ENCODE results near the gene SNX15.
"Not testable (repeated sequence)": the region's sequence is repeated elsewhere in the genome, so short reads cannot be mapped to it uniquely, and the experiment has no call there.

SNX15 gene

DNA sequence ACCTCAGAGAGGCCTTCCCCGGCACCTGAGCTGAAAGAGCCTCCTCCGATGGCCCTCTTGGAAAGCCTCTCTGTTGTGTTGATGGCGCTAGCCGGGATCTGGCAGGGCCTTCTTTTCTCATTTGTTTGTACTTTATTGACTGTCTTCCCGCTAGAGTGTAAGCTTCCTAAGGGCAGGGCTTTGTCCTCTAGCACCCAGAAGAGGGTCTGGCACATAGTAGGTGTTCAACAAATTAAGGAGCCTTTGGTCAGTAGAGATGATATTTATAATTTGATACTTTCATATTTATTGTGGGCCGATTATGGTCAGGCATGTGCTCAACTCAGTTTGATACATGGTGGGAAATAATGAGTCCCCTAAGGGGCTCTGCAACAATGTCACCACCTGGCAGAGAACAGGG, 9.3 kb upstream of the SNX15 start:
- DNase-seq, result no peak

DNA sequence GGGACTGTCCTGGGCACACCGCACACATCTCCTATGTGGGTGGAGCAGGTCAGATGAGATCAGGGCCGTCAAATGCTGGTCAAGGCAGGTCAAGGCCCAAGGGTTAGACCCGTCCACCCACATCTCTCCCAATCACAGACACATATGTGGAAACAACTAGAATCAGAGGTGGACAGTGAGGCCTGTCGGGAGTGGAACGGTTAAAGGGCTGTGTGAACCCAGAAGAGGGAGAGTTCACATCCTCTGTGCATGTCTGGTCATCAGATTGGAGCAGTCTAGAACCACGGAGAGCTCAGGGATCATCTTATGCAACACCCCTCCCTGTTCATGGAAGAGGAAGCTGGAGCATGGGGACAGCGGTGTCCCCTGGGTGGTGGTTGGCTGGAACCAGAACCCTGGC, 7.4 kb upstream of the SNX15 start:
- DNase-seq, result no peak

DNA sequence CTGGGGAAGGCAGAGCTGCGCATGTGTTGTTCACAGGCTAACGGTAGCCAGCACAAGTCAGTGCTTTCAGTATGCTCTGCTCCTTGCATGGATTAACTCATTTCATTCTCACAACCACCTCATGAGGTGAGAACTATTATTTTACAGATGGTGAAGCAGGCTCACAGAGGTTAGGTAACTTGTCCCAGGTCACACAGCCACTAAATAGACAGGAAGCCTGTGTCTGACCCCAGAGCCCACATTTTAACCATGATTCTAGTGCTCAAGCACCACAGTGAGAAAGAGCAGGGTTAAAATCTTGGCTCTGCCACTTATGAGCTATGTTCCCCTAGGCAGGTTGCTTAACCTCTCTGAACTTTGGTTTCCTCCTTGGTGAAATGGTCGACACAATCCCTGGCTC, 6.2 kb upstream of the SNX15 start:
- DNase-seq, result no peak

DNA sequence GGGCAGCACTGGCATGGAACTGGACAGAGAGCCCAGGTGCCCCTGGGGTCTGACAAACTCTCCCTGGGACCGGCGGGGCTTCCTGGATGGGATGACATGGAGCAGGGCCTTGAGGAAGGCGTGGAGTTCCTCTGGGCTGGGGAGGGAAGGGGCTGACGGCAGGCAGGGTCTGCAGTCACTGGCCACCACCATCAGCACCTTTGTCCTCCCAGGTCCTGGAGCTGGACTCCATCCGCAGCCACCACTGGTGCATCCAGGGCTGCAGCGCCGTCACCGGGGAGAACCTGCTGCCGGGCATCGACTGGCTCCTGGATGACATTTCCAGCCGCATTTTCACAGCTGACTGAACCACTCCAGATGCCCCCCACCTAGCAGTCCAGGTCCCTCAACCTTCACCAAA, 5.7 kb upstream of the SNX15 start:
- DNase-seq, result no peak

DNA sequence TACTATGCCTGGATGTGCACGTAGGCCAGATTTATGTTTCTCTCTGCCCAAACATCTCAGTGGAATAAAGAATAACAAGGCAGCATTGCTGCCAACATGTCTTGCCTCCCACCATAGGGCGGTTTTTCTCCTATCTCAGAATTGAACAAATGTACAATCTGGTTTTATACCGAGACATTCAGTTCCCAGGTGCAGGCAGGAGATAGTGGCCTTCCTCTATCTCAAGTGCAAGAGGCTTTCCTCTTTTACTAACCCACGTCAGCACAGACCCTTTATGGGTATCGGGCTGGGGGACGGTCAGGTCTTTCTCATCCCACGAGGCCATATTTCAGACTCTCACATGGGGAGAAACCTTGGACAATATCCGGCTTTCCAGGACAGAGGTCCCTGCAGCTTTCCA, 3.7 kb upstream of the SNX15 start:
- DNase-seq, result not testable (repeated sequence)

DNA sequence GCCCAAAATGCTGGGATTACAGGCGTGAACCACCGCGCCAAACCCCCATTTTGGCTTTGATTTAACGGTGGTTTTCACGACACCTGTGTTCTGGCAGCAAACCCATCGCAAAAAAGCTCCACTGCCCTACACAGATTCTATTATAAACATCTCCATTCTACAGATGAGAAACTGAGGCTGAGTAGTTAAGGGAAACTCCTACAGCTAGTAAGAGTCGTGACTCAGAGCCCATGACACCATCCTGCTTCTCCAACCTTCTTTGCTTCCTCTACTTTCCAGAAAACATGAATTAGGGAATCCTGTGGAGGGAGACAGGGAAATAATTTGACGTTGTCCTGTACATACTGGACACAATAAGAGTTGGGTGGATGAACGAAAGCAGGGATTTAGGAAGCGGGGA, 429 bp upstream of the SNX15 start:
- no peak for DNase-seq

DNA sequence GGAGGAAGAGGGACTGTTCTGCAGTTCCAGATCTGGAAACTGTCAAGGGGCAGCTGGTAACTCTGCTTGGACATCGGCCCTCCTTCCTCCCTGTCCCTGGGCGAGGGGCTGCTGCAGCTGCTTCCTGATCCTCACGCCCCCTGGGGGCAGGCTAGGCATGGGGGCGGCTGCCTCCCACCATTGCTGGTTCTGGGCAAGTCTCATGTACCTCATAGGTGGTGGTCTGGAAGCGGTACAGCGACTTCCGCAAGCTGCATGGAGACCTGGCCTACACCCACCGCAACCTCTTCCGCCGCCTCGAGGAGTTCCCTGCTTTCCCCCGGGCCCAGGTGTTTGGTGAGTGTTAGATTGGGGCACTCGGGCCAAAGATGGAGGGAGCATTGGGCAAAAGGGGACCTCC, 5.0 kb downstream of the SNX15 start:
- DNase-seq, result no peak

DNA sequence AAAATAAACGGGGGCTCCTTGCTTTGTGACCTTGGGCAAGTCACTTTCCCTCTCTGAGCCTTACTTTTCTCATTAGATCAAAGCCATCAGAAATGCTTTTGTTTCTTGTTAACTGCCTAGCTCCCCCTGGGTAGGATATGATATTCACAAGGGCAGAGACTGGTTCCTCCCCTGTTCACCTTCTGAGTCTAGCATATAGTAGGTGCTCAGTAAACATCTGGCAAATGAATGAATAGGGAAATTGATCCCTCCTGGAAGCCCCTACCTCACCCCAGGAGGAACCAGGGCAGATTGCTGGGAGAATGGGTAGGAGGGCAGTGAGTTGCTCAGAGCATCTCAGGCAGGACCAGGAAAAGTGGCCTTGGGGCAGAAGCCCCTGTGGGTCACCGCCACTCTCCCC, 7.2 kb downstream of the SNX15 start:
- DNase-seq, result no peak

DNA sequence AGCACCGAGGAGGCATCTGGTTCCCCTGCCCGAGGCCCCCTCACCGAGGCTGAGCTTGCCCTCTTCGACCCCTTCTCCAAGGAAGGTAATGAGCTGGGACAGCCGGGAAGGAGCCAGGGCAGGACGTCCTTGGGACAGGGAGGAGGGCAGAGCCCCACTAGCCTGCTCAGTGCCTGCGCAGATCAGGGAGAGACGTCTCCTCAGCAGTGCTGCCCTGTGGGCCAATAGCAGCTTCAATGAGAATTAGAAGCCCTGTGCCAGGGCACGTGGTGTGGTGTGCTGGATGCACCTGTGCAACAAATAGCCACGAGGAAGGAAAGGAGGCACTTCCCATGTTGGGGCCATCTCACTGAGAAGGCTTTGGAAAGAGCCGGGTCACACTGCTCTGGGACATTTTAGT, 8.3 kb downstream of the SNX15 start:
- DNase-seq, result no peak

DNA sequence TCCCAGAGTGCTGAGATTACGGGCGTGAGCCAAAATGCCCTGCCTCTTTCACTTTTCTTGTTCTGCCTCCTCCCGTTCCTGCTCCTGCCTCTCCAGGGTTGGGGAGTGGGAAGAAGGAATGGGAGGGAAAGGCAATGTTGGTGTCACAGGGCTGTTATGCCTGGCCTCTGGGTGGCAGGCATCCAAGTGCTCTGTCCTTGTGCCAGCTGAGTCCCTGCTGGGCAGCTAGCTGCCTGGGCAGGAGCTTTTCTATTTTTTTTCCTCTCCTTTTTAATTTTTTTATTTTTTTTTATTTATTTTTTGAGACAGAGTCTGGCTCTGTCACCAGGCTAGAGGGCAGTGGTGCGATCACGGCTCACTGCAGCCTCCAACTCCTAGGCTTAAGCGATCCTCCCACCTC, 9.7 kb downstream of the SNX15 start:
- no peak for DNase-seq

DNA sequence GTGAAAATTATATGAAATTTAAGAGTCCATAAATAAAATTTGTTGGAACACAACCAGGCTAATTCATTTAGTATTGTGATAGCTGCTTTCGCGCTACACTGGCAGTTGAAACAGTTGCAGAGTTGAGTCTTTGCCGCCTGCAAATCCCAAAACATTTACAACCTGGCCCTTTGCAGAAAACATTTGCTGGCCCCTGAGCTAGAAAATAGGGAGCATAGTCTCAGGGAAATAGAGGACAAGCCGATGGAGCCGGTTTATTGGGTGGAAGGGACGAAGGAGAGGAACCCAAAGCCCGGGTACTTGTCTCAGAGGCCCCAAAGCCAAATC, 13.2 kb downstream of the SNX15 start:
- DNase-seq, result no peak

DNA sequence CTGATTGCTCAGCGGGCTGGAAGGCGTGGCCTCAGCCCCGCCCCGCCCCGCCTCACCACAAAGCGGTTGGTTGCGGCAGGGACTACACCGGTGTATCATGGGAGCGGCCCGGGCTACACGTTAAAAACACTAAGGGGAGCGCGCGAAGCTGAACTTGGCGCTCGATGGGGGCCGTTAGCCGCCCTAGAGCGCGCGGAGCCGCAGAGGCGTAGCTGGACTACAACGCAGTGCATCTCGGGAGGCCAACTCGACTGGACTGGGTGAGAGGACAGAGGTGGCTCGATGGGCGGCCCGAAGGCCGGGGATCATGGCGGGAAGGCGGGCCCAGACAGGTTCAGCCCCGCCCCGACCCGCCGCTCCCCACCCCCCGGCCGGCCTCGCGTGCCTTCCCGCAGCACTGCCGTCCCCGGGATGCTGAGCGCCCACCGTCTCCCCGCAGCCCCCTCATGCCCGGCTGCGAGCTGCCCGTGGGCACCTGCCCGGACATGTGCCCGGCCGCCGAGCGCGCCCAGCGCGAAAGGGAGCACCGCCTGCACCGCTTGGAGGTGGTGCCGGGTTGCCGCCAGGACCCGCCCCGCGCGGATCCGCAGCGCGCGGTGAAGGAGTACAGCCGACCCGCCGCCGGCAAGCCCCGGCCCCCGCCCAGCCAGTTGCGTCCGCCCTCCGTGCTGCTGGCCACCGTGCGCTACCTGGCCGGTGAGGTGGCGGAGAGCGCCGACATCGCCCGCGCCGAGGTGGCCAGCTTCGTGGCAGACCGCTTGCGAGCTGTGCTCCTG, 13.8 kb downstream of the SNX15 start, which contains the start of gene SAC3D1:
TSS of gene SAC3D1 (plus strand) at position 364 of the 776 bp plus-strand sequence. CDS start at position 447, 83 bp downstream.
- DNase-seq, result peak; percentile 91

DNA sequence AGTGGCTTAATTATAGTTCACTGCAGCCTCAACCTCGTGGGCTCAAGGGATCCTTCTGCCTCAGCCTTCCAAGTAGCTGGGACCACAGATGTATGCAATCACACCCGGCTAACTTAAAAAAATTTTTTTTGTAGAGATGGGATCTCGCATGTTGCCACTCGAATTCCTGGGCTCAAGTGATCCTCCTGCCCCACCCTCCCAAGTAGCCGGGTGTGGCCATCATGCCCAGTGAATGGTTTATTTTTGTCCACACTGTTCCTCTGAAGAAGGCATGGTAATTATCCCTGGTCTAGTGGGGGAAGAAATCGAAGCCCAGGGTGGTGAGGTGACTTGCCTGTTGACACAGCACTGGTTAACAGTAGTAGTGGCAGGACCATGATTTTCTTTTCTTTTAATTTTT, 15.7 kb downstream of the SNX15 start:
- DNase-seq, result no peak

DNA sequence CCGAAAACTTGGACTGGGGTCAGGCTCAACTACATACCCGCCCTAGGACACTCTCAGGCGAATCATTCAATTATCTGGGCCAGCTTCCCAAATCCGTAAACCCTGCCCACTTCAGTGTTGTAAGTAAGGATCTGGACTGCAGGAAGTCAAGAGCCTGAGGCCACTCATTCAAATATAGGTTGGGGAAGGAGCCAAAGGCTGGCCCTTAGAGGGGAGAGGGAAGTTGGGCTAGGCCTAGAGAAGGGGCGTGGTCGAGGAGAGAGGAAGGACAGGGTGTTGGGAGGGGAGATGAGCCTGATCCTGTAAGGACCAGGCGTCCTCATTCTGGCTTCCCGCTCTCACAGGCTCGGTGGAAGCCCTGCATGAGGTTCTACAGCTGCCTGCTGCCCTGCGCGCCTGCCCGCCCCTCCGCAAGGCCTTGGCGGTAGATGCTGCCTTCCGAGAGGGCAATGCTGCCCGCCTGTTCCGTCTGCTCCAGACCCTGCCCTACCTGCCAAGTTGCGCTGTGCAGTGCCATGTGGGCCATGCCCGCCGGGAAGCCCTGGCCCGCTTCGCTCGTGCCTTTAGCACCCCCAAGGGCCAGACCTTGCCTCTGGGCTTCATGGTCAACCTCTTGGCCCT, 16.8 kb downstream of the SNX15 start:
- DNase-seq, result no peak

DNA sequence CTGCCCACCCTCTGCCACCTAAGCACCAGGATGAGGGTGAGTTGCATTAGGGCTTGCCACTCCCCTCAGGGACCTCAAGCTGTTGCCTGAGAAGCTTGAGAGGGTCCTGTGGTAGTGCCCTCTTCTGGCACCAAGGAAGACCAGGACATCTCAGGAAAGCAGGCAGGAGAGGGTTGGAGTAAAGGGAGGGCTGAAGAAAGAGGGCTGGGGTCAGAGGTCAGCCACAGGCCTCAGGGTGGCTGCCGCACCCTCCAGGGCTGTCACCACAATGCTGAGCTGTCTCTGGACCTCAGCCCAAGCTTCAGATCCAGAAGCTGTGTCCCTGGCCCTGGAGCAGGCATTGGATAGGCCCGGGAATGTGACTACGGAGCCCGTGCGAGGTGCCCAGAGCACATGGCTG, 17.8 kb downstream of the SNX15 start:
- no peak for DNase-seq

DNA sequence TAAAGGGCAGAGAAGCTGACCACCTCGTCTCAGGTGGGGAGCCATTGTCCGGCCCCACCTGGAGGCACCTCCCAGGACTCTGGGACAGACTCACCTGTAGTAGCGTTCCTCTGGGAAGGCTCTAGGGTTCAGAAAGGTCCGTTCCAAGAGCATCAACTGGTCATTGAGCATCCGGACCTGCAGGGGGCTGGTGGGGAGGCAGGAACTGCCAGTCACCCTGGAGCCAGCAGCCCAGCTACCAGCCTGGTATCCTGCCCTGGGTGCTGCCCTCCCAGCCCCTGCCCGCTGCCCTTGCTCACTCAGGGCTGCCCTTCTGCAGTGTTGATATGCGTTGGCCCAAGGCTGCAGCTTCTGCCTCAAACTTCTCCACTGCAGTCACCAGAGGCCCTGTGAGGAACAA, 18.5 kb downstream of the SNX15 start:
- DNase-seq, result no peak

DNA sequence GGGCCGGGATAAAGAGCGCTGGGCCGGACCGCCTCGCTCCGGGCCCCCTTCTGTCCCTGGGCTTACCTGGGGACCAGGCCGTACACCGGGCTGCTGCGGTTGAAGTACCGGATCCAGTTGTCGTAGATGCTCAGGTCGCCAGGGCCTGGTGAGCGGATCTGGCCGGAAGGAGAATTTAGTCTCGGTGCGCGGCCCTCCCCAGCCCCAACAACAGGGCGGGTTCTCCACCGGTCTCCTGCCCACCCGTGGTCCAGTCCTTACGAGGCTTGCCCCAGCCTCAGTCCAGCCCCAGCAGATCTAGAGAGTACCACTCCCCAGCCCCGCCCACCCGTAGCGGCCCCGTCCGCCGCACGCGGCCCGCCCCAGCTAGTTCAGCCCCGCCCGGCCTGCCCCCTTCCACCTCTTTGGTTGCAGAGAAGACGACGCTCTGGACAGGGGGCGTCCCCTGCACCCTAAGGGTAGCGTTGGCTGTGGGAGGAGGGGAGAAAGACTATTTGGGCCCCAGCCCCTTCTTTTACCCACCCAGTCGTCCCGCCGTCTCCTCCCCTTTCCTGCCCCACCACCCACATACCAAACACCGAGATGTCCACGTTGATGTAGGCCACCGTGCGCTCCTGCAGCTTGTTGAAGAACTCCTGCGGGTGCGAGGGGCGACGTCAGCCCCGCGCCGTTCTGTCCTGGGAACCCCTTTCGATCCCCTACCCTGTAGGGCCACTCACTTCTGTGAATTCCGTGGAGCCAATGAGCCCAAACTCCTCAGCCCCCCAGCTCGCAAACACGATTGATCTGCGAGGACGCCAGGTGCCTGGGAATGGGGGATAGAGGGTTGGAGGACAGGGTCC, 20.6 kb downstream of the SNX15 start:
- DNase-seq, result no peak

DNA sequence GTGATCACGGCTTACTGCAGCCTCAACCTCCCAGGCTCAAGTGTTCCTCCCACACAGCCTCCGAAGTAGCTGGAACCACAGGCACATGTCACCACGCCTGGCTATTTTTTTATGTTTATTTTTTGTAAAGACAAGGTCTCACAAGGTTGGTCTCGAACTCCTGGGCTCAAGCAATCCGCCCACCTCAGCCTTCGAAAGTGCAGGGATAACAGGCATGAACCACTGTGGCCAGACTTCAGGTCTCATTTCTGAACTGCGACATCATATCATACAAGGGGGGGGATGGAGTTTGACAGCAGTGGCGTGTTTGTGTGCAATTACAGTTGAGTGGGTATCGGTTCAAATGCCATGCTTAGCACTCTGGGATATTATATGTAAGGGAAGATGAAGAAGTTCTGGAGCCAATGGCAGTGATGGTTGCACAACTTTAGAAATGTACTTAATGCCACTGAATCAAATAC, 24.2 kb downstream of the SNX15 start:
- no peak for DNase-seq

DNA sequence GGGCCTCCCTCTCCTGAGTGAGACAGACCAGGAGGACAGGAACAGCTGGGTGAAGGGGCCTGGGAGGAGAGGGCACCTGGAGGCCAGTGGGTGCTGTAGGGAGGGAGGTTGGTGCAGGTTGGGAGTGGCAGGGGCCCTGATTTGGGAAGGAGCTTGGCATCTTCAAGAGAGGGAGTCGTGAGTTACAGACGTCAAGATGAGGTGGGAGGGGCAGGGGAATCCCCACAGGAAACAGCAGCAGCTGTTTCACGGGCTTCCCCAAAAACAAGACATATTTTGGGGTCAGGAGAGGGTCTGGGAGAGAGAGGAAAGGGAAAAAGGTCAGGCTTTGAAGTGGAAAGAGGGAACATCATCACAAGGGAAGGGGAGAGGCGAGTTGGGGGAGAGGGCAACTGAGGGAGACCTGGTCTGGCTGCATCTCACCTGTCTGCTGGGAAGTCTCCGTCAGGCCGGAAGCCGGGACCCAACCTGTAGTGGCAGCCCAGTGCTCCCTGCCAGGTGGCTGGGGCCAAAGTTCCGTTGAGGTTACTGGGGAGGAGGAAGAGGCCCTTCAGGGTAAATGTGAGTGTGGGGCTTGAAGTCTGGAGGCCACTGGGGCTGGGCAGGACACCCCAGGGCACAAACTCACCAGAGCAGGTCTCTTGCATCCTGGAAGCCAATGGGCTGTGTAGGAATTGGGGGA, 26.7 kb downstream of the SNX15 start:
- no peak for DNase-seq

DNA sequence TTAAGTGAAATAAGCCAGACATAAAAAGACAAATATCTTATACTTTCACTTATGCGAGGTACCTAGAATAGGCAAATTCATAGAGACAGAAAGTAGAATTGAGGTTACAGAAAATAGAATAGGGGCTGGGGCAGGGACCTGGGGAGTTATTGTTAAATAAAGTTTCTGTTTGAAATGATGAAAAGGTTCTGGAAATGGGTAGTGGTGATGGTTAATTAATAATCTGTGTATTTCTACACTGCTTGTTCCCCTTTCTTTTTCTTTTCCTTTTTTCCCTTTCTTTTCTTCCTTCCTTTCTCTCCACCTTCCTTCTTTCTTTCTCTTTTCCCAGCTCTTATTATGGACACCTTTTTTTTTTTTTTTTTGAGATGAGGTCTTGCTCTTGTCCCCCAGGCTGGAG, 28.3 kb downstream of the SNX15 start:
- DNase-seq, result no peak

DNA sequence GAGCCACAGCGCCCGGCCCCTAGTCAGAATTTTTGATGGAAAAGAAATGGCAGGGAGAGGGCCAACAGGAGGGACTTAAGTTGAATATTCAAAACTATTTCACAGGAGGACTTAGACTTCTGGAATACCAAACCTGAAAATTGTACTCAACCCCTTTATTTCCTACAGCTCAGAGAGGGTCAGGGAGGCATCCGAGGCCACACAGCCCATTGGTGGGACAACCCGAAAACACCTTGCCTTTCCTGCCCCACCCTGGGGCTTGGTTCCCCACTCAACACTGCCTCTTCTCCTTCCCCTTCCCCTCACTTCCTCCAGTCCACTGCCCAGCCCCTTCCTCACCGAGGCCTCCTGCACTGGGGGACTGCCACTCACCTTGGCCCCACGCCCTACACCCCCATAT, 29.8 kb downstream of the SNX15 start:
- no peak for DNase-seq

DNA sequence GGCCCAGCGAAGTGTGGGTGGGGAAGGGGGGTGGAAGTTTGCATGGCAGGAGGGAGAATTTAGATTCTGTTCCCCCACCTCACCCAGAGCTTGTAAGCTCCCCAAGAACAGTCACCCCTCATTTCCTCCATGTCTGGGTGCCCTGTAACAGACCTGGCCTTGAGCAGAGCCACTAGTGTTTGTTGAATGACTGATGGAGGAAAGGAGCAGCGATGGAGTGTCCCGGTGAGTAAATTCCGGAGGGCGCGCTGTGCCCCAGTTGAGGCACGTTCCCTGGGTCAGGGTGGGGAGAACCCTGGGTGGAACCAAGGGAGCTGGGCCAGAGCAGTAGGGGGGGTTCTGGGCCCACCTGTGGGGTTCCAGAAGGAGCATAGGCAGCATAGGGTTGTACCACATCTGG, 30.3 kb downstream of the SNX15 start:
- DNase-seq, result no peak

DNA sequence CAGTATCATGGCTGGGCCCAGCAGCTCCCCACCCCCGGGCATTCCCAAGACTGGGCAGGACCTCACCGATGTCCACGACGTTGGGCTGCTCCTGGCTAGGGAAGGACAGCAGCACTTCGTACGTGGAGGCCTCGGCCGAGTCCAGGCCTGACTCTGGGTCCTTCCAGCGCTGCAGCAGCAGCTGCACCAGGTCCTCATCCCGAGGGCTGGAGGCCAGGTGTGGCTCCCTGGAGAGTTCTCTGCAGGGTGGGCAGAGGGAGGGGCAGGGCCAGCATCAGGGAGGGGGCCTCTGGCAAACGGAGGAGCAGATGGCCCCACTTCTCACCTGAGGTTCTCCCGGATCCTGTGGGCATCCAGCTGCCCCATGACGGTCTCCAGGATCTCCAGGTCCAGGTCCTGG, 30.8 kb downstream of the SNX15 start:
- DNase-seq, result no peak

Data from T1000 (cell line).